ENCODE measurements around the gene P2RY8.
"Not testable (repeated sequence)": the region's sequence is repeated elsewhere in the genome, so short reads cannot be mapped to it uniquely, and the experiment has no call there.

P2RY8 gene

GRCh38 chrX:1518512-1518911 is 18.5 kb downstream of the P2RY8 start:
- DNase-seq (ENCODE audit: low read depth): no peak

DNA sequence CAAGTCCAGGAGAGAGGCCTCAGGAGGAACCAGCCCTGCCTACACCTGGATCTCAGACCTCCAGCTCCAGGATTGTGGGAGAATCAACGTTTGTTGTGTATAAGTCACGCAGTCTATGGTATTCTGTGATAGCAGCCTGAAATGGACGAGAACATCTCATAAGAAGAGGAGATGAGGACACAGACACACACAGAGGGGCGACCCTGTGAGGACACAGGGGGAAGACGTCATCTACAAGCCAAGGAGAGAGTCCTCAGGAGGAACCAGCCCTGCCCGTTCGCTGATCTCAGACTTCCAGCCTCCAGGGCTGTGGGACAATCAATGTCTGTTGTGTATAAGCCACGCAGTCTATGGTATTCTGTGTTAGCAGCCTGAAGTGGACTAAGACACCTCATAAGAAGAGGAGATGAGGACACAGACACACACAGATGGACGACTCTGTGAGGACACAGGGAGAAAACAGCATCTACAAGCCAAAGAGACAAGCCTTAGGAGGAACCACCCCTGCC is 20.3 kb downstream of the P2RY8 start:
- DNase-seq (ENCODE audit: low read depth): no peak

GRCh38 chrX:1511829-1512228 is 25.2 kb downstream of the P2RY8 start:
- no peak for DNase-seq (ENCODE audit: low read depth)

- DNase-seq (ENCODE audit: low read depth): no peak
Measured at GRCh38 chrX:1511150-1511549, 25.8 kb downstream of the P2RY8 start.

GRCh38 chrX:1507511-1508463 is 29.2 kb downstream of the P2RY8 start:
- no peak for DNase-seq (ENCODE audit: low read depth)

- no peak for DNase-seq (ENCODE audit: low read depth)
Measured at GRCh38 chrX:1506916-1507315, 30.1 kb downstream of the P2RY8 start.

- DNase-seq (ENCODE audit: low read depth): no peak
Measured at GRCh38 chrX:1502853-1503252, 34.1 kb downstream of the P2RY8 start.

- no peak for DNase-seq (ENCODE audit: low read depth)
Measured at GRCh38 chrX:1502241-1502640, 34.7 kb downstream of the P2RY8 start.

DNA sequence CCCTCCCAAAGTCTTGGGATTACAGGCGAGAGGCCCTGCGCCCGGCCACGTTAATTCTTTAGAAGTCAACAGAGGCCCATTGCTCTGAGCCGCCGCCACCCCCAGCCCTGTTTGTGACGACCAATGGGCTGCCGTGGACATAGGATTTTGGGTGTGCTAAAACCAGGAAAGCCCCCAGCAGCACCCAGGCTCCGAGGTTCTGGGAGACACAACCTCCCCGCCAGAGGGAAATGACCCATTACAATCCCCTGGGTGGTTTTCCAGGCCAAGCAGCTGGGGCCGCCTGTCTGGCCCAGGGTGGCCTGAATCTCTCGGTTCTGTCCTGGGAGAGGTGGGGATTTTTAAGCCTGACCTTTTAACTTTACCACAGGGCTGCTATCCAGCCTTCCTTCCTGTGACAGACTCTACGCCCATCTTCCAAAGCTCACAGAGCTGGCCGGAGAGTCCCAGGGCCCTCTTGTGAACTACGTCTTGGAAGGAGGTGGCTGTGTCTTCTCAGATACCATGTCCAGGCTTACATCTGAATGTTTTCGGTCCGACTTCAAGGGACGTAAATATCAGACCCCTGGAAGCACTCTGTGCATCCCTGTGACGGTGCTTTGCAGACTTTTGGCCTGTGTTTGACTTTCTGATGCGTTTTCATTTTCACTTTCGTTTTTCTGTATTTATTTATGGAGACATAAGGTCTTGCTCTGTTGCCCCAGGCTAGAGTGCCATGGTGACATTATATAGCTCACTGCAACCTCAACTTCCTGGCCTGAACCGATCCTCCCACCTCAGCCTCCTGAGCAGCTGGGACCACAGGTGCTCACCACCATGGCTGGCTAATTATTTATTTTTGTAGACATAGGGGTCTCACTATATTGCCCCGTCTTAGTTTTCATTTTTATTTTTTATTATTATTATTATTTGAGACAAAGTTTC is 36.0 kb downstream of the P2RY8 start:
- DNase-seq (ENCODE audit: low read depth): no peak

DNA sequence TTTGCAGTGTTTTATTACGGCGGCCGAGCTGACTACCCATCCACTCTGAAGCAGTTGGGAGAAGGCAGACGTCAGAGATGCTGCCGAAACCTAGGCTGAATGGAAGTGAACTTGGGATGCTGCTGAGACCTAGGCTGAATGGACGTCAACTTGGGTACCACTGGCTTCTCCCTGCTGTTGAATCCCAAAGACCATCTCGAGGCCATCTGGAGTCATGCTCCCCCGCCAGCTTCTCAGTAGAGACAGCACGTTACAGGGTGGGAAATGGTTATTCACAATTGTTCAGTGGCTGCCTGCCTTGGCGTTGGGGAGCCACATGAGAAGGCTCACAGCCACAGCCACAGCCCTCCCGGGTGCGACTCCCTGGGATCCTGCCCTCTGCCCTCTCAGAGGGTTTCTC is 40.9 kb downstream of the P2RY8 start:
- DNase-seq (ENCODE audit: low read depth): no peak

DNA sequence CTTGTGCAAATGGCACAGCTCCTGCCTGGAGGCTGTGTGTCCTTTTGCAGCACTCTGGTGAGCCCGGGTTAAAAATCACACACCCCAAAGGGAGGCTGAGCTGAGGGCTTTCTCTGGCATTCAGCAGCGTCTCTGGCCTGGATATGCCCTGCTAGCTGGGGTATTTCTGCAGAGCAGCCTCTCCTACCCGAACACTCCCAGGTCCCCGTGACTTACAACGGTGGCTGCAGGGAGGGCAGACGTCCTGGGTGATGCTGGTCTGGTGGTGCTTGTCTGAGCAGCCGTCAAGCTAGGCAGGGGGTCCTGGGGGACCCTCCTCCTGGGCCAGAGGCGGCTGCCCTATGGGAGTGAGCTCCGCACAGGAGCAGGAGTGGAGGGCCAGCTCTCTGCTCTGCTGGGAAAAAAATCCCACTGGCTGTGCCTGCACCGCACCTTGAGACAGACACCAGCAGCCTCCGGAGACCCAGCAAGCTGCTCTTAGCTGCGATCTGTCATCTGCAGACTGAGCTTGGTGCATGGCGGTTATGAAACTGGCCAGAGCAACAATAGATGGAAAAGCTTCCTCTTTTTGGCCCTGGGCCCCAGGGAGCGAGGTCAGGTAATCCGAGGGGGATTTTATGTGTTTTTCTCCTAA is 43.0 kb downstream of the P2RY8 start:
- DNase-seq (ENCODE audit: low read depth): no peak

GRCh38 chrX:1493412-1493811 is 43.6 kb downstream of the P2RY8 start:
- DNase-seq (ENCODE audit: low read depth): no peak

DNA sequence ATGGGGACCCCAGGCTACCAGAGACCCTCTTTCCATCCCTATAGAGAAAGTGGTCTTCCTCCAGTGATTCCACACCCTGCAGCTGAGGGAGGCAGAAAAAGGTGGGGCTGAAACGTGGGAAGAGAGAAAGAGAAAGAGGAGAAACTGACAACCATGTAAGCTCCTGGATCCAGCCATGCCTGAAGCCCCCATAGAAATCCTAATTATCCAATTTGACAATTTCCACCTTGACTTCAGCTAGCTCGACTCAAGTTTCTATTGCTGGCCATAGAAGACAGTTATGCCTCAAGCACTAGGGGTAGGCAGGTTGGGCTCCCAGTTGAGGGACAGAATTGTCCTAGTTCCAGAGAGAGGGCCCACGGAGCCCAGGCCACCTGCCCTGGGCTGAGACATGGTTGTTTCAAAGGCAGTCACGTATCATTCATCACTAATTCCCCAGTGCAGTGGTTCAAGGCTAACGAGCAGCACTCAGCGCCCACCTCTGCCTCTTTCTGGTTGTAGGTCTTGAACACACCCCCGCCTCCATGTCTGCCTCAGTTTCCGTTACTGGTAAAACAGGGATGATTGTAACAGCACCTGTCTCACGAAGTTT is 44.5 kb downstream of the P2RY8 start:
- DNase-seq (ENCODE audit: low read depth): no peak

GRCh38 chrX:1491851-1492349 is 45.1 kb downstream of the P2RY8 start:
- DNase-seq (ENCODE audit: low read depth): peak; percentile 16

GRCh38 chrX:1491248-1491647 is 45.7 kb downstream of the P2RY8 start:
- DNase-seq (ENCODE audit: low read depth): not testable (repeated sequence)

- not testable (repeated sequence) for DNase-seq (ENCODE audit: low read depth)
Measured at GRCh38 chrX:1490723-1491122, 46.3 kb downstream of the P2RY8 start.

DNA sequence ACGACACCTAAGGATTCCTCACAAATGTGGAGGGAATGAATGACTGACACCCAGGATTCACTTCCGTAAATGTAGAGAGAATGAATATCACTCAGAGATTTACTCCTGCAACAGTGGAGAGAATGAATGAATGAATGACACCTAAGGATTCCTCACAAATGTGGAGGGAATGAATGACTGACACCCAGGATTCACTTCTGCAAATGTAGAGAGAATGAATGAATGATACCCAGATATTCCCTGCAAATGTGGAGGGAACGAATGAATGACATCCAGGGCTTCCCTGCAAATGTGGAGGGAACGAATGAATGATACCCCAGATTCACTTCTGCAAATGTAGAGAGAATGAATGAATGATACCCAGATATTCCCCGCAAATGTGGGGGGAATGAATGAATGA is 47.6 kb downstream of the P2RY8 start:
- not testable (repeated sequence) for DNase-seq (ENCODE audit: low read depth)

DNA sequence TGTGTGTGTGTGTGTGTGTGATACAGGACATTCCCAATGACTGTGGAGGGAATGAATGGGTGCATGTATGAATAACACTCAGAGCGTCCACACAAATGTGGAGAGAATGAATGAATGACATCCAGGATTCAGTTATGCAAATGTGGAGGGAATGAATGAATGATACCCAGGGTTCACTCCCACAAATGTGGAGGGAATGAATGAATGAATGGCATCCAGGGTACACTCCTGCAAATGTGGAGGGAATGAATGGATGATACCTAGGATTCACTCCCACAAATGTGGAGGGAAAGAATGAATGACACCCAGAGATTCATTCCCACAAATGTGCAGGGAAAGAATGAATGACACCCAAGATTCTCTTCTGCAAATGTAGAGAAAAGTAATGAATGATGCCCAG is 48.2 kb downstream of the P2RY8 start:
- no peak for DNase-seq (ENCODE audit: low read depth)

- DNase-seq (ENCODE audit: low read depth): no peak
Measured at GRCh38 chrX:1488141-1488540, 48.8 kb downstream of the P2RY8 start.

- DNase-seq (ENCODE audit: low read depth): no peak
Measured at GRCh38 chrX:1487401-1487800, 49.6 kb downstream of the P2RY8 start.

DNA sequence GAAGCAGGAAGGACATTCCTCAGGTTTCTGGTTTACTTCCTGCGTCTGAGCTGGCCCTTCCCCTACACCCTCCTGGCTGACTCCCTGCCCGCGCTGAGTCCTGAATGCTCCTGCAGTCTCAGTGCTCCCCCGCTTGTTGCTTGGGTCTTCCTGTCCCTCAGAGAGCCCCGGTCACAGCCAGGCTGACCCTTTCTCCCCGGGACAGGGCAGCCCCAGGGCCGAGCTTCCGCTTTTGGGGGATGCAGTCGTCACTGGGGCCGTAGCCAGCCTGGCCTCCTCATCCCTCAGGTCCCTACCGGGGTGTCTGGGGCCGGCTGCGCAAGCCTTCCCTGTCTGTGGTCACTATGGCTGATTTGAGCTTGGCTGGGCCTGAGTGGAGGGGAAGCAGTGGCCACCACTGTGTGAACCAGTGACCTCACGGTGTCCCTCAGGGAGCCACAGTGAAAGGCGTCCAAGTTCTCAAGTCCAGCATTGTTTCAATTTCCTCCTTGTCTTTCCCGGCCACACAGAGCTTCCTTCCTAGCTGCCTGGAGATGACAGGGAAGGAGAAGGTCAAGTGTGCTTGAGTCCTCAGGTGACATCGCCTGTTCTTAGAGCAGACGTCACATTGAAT is 50.1 kb downstream of the P2RY8 start:
- no peak for DNase-seq (ENCODE audit: low read depth)
